SU-DHL-6 (cell line): ENCODE measurements around the gene ARID5B.

Source experiments
- H2AFZ ChIP-seq: fragments of 200-600 bp; sonication (generic); 2 replicates; pipeline ENCODE4 v1.6.1; 2014; ENCODE audit warnings: low read depth, mild to moderate bottlenecking, moderate library complexity, mixed read lengths, antibody characterized with exemption, low read length; ENCODE audit not compliant: severe bottlenecking
- H3F3A ChIP-seq: fragments of 200-600 bp; shearing (Covaris generic); 2 replicates; pipeline ENCODE4 v1.6.0; 2016; ENCODE audit warnings: antibody characterized with exemption, mild to moderate bottlenecking; ENCODE audit not compliant: insufficient read depth
- H3K27ac ChIP-seq: fragments of 200-600 bp; sonication (generic); 2 replicates; pipeline ENCODE4 v1.5.1; 2016; ENCODE audit warnings: low read depth, mild to moderate bottlenecking, low read length, moderate library complexity, mixed read lengths
- H3K27me3 ChIP-seq: fragments of 200-600 bp; sonication (generic), shearing (Covaris generic); 2 replicates; pipeline ENCODE4 v1.6.0; 2014; ENCODE audit warnings: mild to moderate bottlenecking, low read length
- H3K36me3 ChIP-seq: fragments of 200-600 bp; sonication (generic); 2 replicates; pipeline ENCODE4 v1.6.1; 2014; ENCODE audit warnings: mild to moderate bottlenecking, low read length, mixed read lengths
- H3K4me2 ChIP-seq: fragments of 300-600, 200-600 bp; shearing (Covaris generic), sonication (generic); 2 replicates; pipeline ENCODE4 v1.6.0; 2014; ENCODE audit warnings: low read length, low read depth, mild to moderate bottlenecking; ENCODE audit not compliant: poor library complexity, severe bottlenecking
- H3K4me3 ChIP-seq: fragments of 200-600 bp; sonication (generic); 2 replicates; pipeline ENCODE4 v1.5.1; 2014; ENCODE audit warnings: antibody characterized with exemption, low read length, mild to moderate bottlenecking, mixed read lengths; ENCODE audit not compliant: insufficient read depth, poor library complexity, severe bottlenecking
- H3K79me2 ChIP-seq: fragments of 200-600 bp; sonication (generic); 2 replicates; pipeline ENCODE4 v1.6.1; 2014; ENCODE audit warnings: mild to moderate bottlenecking, low read length, moderate library complexity; ENCODE audit not compliant: insufficient read depth
- H3K9ac ChIP-seq: fragments of 200-600 bp; sonication (generic); 2 replicates; pipeline ENCODE4 v1.7.0; 2014; ENCODE audit warnings: mild to moderate bottlenecking, low read length
- H3K9me2 ChIP-seq: fragments of 200-600 bp; sonication (generic); replicated peaks from 2 replicates; pipeline ENCODE4 v1.6.1; 2014; ENCODE audit warnings: low read length; ENCODE audit not compliant: insufficient read depth
- H3K9me3 ChIP-seq: fragments of 200-600 bp; sonication (generic); 2 replicates; pipeline ENCODE4 v1.6.1; 2014; ENCODE audit warnings: low read length, mixed read lengths; ENCODE audit not compliant: insufficient read depth
- H4K20me1 ChIP-seq: fragments of 200-600 bp; sonication (generic); 2 replicates; pipeline ENCODE4 v1.6.1; 2014; ENCODE audit warnings: low read depth, mild to moderate bottlenecking, antibody characterized with exemption, low read length, moderate library complexity, mixed read lengths
- EZH2phosphoT487 ChIP-seq: fragments of 200-600 bp; sonication (generic), shearing (Covaris generic); conservative IDR thresholded peaks from 2 replicates; pipeline ENCODE4 v1.6.1; 2018; ENCODE audit warnings: mild to moderate bottlenecking, antibody characterized with exemption, low read length, moderate library complexity, mixed read lengths
- TF ChIP-seq, protein P1 (sequence below): fragments of 200-600 bp; sonication (generic); IDR thresholded peaks from one replicate; pipeline ENCODE4 v1.5.1; 2017; ENCODE audit warnings: antibody characterized with exemption, mild to moderate bottlenecking, low read length, moderate library complexity; ENCODE audit not compliant: insufficient read depth, poor library complexity, severe bottlenecking

ARID5B gene

DNA sequence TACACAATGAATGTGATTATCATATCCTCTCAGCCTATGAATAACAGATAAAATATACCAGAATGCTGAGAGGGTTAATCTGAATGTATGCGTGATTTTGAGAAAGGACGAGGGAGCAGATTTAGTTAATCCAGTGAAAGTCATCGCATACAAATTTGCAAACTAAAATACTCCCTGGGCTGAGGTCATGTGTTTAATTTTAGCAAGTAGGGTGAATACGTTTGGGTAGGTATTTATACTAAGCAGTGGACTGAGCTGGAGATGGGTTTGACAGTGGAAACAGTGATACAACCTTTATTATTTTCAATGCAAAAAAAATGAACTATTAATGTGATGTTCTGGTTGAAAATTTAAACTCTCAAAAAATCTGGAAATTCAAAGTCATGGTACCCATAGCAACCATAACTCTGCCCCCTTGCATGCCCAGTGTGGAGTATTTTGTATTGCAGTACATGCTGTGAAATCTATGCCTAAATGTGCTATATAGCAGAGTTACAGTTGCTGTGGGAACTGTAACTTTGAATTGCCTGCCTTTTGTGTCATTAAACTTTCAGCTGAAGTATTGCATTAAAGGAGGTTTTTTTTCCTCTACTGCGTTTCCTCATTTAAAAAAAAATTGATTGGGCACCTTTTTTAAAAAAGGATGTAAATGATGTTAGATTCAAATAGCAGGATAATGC is 9.5 kb upstream of the ARID5B start:
- no peak overlapping the region for H3K27ac ChIP-seq
- no peaks in the 10 kb centered on the region for H3K9me3 ChIP-seq
- H3K4me2 ChIP-seq = no peak overlapping the region
- H2AFZ ChIP-seq = no peak overlapping the region
- no peaks in the 10 kb centered on the region for H3K9me2 ChIP-seq
- H3K79me2 ChIP-seq = no peaks in the 10 kb centered on the region
- H3F3A ChIP-seq = peaks cover 14% of the 10 kb centered on the region; the same call in 1 of the 2 replicates
- H4K20me1 ChIP-seq = no peaks in the 10 kb centered on the region
- H3K27me3 ChIP-seq = no peaks in the 10 kb centered on the region
- no peak overlapping the region for H3K4me3 ChIP-seq
- no peak overlapping the region for H3K9ac ChIP-seq
- no peak for TF ChIP-seq EZH2phosphoT487
- TF ChIP-seq, protein P1, sequence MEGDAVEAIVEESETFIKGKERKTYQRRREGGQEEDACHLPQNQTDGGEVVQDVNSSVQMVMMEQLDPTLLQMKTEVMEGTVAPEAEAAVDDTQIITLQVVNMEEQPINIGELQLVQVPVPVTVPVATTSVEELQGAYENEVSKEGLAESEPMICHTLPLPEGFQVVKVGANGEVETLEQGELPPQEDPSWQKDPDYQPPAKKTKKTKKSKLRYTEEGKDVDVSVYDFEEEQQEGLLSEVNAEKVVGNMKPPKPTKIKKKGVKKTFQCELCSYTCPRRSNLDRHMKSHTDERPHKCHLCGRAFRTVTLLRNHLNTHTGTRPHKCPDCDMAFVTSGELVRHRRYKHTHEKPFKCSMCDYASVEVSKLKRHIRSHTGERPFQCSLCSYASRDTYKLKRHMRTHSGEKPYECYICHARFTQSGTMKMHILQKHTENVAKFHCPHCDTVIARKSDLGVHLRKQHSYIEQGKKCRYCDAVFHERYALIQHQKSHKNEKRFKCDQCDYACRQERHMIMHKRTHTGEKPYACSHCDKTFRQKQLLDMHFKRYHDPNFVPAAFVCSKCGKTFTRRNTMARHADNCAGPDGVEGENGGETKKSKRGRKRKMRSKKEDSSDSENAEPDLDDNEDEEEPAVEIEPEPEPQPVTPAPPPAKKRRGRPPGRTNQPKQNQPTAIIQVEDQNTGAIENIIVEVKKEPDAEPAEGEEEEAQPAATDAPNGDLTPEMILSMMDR = no peak
- no peaks in the 10 kb centered on the region for H3K36me3 ChIP-seq

DNA sequence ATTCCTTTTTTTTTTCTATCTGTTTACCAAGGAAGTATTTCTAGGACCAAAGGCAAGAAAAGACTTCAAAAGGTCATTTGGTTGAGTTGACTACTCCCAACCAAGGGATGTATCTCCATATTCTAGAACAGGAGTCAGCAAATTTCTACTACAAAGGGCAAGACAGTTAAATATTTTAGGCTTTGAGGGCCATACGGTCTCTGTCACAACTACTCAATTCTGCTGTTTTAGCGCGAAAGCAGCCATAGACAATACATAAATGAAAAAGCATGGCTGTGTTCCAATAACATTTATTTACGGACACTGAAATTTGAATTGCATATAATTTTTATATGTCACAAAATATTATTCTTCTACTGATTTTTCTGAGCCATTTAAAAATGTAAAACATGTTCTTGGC is 8.5 kb upstream of the ARID5B start:
- H3K4me3 ChIP-seq = no peak overlapping the region
- no peaks in the 10 kb centered on the region for H3K27me3 ChIP-seq
- H2AFZ ChIP-seq = no peak overlapping the region
- no peak overlapping the region for H3K27ac ChIP-seq
- no peak overlapping the region for H3K4me2 ChIP-seq
- H3K79me2 ChIP-seq = no peaks in the 10 kb centered on the region
- H4K20me1 ChIP-seq = no peaks in the 10 kb centered on the region
- no peaks in the 10 kb centered on the region for H3K36me3 ChIP-seq
- TF ChIP-seq, protein P1 = no peak
- TF ChIP-seq EZH2phosphoT487 = no peak
- H3F3A ChIP-seq = peaks cover 16% of the 10 kb centered on the region
- no peak overlapping the region for H3K9ac ChIP-seq
- H3K9me2 ChIP-seq = no peaks in the 10 kb centered on the region
- no peaks in the 10 kb centered on the region for H3K9me3 ChIP-seq

- H3K9me3 ChIP-seq = no peaks in the 10 kb centered on the region
- no peaks in the 10 kb centered on the region for H3K9me2 ChIP-seq
- no peak for TF ChIP-seq EZH2phosphoT487
- TF ChIP-seq, protein P1 = no peak
- peaks cover 28% of the 10 kb centered on the region for H3F3A ChIP-seq
- no peaks in the 10 kb centered on the region for H3K36me3 ChIP-seq
- no peak overlapping the region for H3K4me2 ChIP-seq
- no peak overlapping the region for H2AFZ ChIP-seq
- H4K20me1 ChIP-seq = no peaks in the 10 kb centered on the region
- no peak overlapping the region for H3K9ac ChIP-seq
- H3K79me2 ChIP-seq = no peaks in the 10 kb centered on the region
- no peaks in the 10 kb centered on the region for H3K27me3 ChIP-seq
- no peak overlapping the region for H3K4me3 ChIP-seq
- H3K27ac ChIP-seq = no peak overlapping the region
Measured at GRCh38 chr10:61894133-61894532, 7.4 kb upstream of the ARID5B start.
